SK-N-MC (cell line): ENCODE data around the gene NPM1.

Source experiments
- EZH2 ChIP-seq: fragments of 200-600 bp; sonication (generic); IDR thresholded peaks from one replicate; pipeline ENCODE4 v1.6.1; 2017; ENCODE audit warnings: antibody characterized with exemption
- FOXP2 ChIP-seq: optimal IDR thresholded peaks from 2 replicates; pipeline ENCODE3; 2011; ENCODE audit warnings: mild to moderate bottlenecking, moderate library complexity; ENCODE audit not compliant: insufficient read depth; ENCODE audit errors: extremely low read length, control extremely low read depth

- no peak for TF ChIP-seq EZH2
- TF ChIP-seq FOXP2: no peak
These were observed 58.2 kb downstream of the NPM1 start for GRCh38 chr5:171445644-171446516.
